IMR-90 (cell line): Measurements from ENCODE around the gene HDAC10. TPM values are rescaled to one million over a fixed set of nuclear protein-coding genes. Genes with fewer than 3 reads are reported as not detected.

ENCODE experiments used
- ATAC-seq: fragments of 200-7000 bp; cut with Tn5 transposase; 2 replicates; pipeline ENCODE4 v1.9.1; 2020; ENCODE audit warnings: low read depth, mild to moderate bottlenecking, moderate library complexity
- BruUV-seq: library from RNA; stranded (reverse); fragments of 400-500 nt; replicated peaks from 2 replicates; lab custom pipeline; 2021; lab: Mats Ljungman, UMichigan
- CTCF ChIA-PET: fragments of 300-600 bp; formaldehyde crosslinking; extraction: SDS; loops from one replicate; lab custom pipeline; 2021; ENCODE audit warnings: antibody characterized with exemption; lab: Yijun Ruan, JAX
- POLR2A ChIA-PET: fragments of 300-600 bp; sonication (Branson Sonifier 250); formaldehyde crosslinking; loops from one replicate; lab custom pipeline; 2022; ENCODE audit warnings: antibody characterized with exemption; ENCODE audit not compliant: unreplicated experiment; lab: Charles Lee
- DNase-seq: peaks from one replicate; pipeline ENCODE4 v3.0.0; 2013
- H2AFZ ChIP-seq: replicated peaks from 2 replicates; pipeline ENCODE3; 2013; ENCODE audit warnings: low read length, mild to moderate bottlenecking; ENCODE audit not compliant: poor library complexity
- H2AK5ac ChIP-seq: 2 replicates; pipeline ENCODE4 v1.6.1; 2013; ENCODE audit warnings: low read depth, low read length, inconsistent platforms
- H2AK9ac ChIP-seq: replicated peaks from 2 replicates; pipeline ENCODE3; 2013; ENCODE audit warnings: mild to moderate bottlenecking, low read depth, low read length, moderate library complexity; ENCODE audit not compliant: poor library complexity
- H2BK120ac ChIP-seq: 2 replicates; pipeline ENCODE4 v1.6.1; 2013; ENCODE audit warnings: low read depth, low read length, inconsistent platforms
- H2BK15ac ChIP-seq: 3 replicates; pipeline ENCODE4 v1.6.1; 2013; ENCODE audit warnings: low read depth, low read length, inconsistent platforms
- H2BK20ac ChIP-seq: 2 replicates; pipeline ENCODE4 v1.6.1; 2013; ENCODE audit warnings: low read depth, mild to moderate bottlenecking, inconsistent platforms, low read length, moderate library complexity
- H2BK5ac ChIP-seq: 2 replicates; pipeline ENCODE4 v1.6.1; 2013; ENCODE audit warnings: mild to moderate bottlenecking, low read depth, low read length, inconsistent platforms; ENCODE audit not compliant: poor library complexity, severe bottlenecking
- H3K14ac ChIP-seq: replicated peaks from 2 replicates; pipeline ENCODE4 v1.6.1; 2013; ENCODE audit warnings: low read depth, low read length, inconsistent platforms
- H3K18ac ChIP-seq: 2 replicates; pipeline ENCODE4 v1.6.1; 2013; ENCODE audit warnings: low read depth, low read length, control low read depth
- H3K23ac ChIP-seq: 2 replicates; pipeline ENCODE4 v1.6.1; 2013; ENCODE audit warnings: low read depth, low read length, inconsistent platforms
- H3K27ac ChIP-seq: 2 replicates; pipeline ENCODE4 v1.5.1; 2013; ENCODE audit warnings: mild to moderate bottlenecking, control low read depth, low read length; ENCODE audit not compliant: insufficient read depth
- H3K27me3 ChIP-seq: 2 replicates; pipeline ENCODE4 v1.6.1; 2013; ENCODE audit warnings: low read length; ENCODE audit not compliant: control insufficient read depth, insufficient read depth
- H3K36me3 ChIP-seq: 2 replicates; pipeline ENCODE4 v1.6.1; 2013; ENCODE audit warnings: low read length, mixed read lengths; ENCODE audit not compliant: control insufficient read depth, insufficient read depth
- H3K4ac ChIP-seq: 2 replicates; pipeline ENCODE4 v1.6.1; 2013; ENCODE audit warnings: low read depth, low read length, inconsistent platforms
- H3K4me1 ChIP-seq: 2 replicates; pipeline ENCODE4 v1.6.1; 2013; ENCODE audit warnings: low read length, mixed read lengths; ENCODE audit not compliant: control insufficient read depth, insufficient read depth
- H3K4me2 ChIP-seq: 2 replicates; pipeline ENCODE4 v1.6.1; 2013; ENCODE audit warnings: low read depth, mild to moderate bottlenecking, control low read depth, low read length, moderate library complexity
- H3K4me3 ChIP-seq: 2 replicates; pipeline ENCODE4 v1.5.1; 2013; ENCODE audit warnings: low read depth, mild to moderate bottlenecking, control low read depth, low read length, moderate library complexity; ENCODE audit not compliant: insufficient read depth
- H3K56ac ChIP-seq: 2 replicates; pipeline ENCODE4 v1.6.1; 2013; ENCODE audit warnings: low read length, inconsistent platforms; ENCODE audit not compliant: insufficient read depth; ENCODE audit errors: extremely low read depth
- H3K79me1 ChIP-seq, 2 experiments: 2 replicates each; pipeline ENCODE4 v1.6.1; 2013; ENCODE audit warnings: low read length in 2 of 2, inconsistent platforms in 1 of 2, low read depth in 1 of 2
- H3K9ac ChIP-seq: 2 replicates; pipeline ENCODE4 v1.6.1; 2013; ENCODE audit warnings: low read depth, low read length, control low read depth
- H3K9me1 ChIP-seq: 2 replicates; pipeline ENCODE4 v1.6.1; 2013; ENCODE audit warnings: low read length, inconsistent platforms; ENCODE audit not compliant: insufficient read depth
- H3K9me3 ChIP-seq: 2 replicates; pipeline ENCODE4 v1.6.1; 2013; ENCODE audit warnings: low read length; ENCODE audit not compliant: control insufficient read depth, insufficient read depth
- H4K20me1 ChIP-seq: 2 replicates; pipeline ENCODE4 v1.6.1; 2013; ENCODE audit warnings: low read length, inconsistent platforms; ENCODE audit not compliant: insufficient read depth
- H4K5ac ChIP-seq: 2 replicates; pipeline ENCODE4 v1.6.1; 2013; ENCODE audit warnings: mild to moderate bottlenecking, low read depth, low read length, control low read depth
- H4K8ac ChIP-seq, 2 experiments: 2 replicates each; pipeline ENCODE4 v1.6.1; 2013; ENCODE audit warnings: low read depth in 2 of 2, low read length in 2 of 2, control low read depth in 1 of 2, inconsistent platforms in 1 of 2
- H4K91ac ChIP-seq: 2 replicates; pipeline ENCODE4 v1.6.1; 2013; ENCODE audit warnings: low read depth, low read length, inconsistent platforms; ENCODE audit not compliant: insufficient read depth
- CTCF ChIP-seq: conservative IDR thresholded peaks from 2 replicates; pipeline ENCODE4 v1.5.1; 2012; ENCODE audit warnings: mild to moderate bottlenecking, low read depth, low read length, improper control_type of control experiment
- ELK1 ChIP-seq: fragments of 150-350 bp; IDR thresholded peaks from 2 replicates; pipeline ENCODE4 v1.6.1; 2016; ENCODE audit warnings: low read depth, mild to moderate bottlenecking, low read length, moderate library complexity, borderline replicate concordance
- MAZ ChIP-seq: IDR thresholded peaks from 2 replicates; pipeline ENCODE4 v1.6.1; 2012; ENCODE audit warnings: low read depth, mild to moderate bottlenecking, low read length, improper control_type of control experiment, moderate library complexity, borderline replicate concordance
- NFE2L2 ChIP-seq: fragments of 150-350 bp; IDR thresholded peaks from 2 replicates; pipeline ENCODE4 v1.6.1; 2016; ENCODE audit warnings: low read depth, mild to moderate bottlenecking, low read length
- RCOR1 ChIP-seq: IDR thresholded peaks from 2 replicates; pipeline ENCODE4 v1.6.1; 2012; ENCODE audit warnings: mild to moderate bottlenecking, low read length, improper control_type of control experiment; ENCODE audit not compliant: insufficient replicate concordance
- RFX5 ChIP-seq: IDR thresholded peaks from 2 replicates; pipeline ENCODE4 v1.8.0; 2012; ENCODE audit warnings: low read depth, mild to moderate bottlenecking, low read length, moderate library complexity
- SMC3 ChIP-seq: fragments of 150-350 bp; IDR thresholded peaks from 2 replicates; pipeline ENCODE4 v1.6.1; 2016; ENCODE audit warnings: low read depth, mild to moderate bottlenecking, antibody characterized with exemption, low read length, moderate library complexity
- USF2 ChIP-seq: fragments of 150-350 bp; IDR thresholded peaks from 2 replicates; pipeline ENCODE4 v1.6.1; 2017; ENCODE audit warnings: mild to moderate bottlenecking, antibody characterized with exemption, low read length, low read depth
- WGBS, 2 experiments: methylation state at CpG; one replicate each; pipeline versions ENCODE4 v1.1.5 to v1.1.7; 2013; ENCODE audit warnings: missing lambda C conversion rate in 2 of 2; ENCODE audit not compliant: insufficient read length in 1 of 2; ENCODE audit errors: extremely low coverage in 2 of 2; 5-methylcytosine and 5-hydroxymethylcytosine counted together
- dilution Hi-C: fragments of 300-500 bp; cut with HindIII; formaldehyde crosslinking; loops from one replicate; pipeline ENCODE4 v1.14.3; 2018; ENCODE audit warnings: low sequenced_read_pairs; ENCODE audit not compliant: unreplicated experiment
- in situ Hi-C: fragments of 300-500 bp; cut with MboI; formaldehyde crosslinking; loops from 3 replicates; pipeline ENCODE4 v1.14.3; 2019; ENCODE audit warnings: low sequenced_read_pairs, inconsistent platforms, mixed read lengths
- intact Hi-C: fragments of 100-400 bp; cut with micrococcal nuclease; formaldehyde crosslinking; loops from 2 replicates; pipeline ENCODE4 v1.10.0; 2022
- polyA plus RNA-seq, 3 experiments: library from polyadenylated mRNA; depleted of rRNA; stranded (reverse); fragments of >200 nt; gene quantifications; 2 replicates each; pipeline ENCODE4 v1.2.3, GENCODE V29; 2012; ENCODE audit warnings: low replicate concordance in 1 of 3
- total RNA-seq: library from RNA; depleted of rRNA; stranded (reverse); fragments of >200 nt; gene quantifications from 2 replicates; pipeline ENCODE4 v1.2.3, GENCODE V29; 2012

The HDAC10 gene
- total and polyA plus RNA-seq, 2 of the 4 experiments (the other 2 are of a cell fraction), result 3.9 to 35.7 TPM

- Histone ChIP-seq H4K20me1 (peaks cover 24% of the 10 kb centered on the region), H3K4me1 (no peaks in the 10 kb centered on the region), H4K91ac (no peak overlapping the region), H2AFZ (no peak overlapping the region), H3K56ac (no peak overlapping the region), H3K4me3 (no peak overlapping the region), H2AK5ac (no peak overlapping the region), H2BK20ac (no peak overlapping the region), H4K5ac (no peak overlapping the region), H2BK120ac (no peak overlapping the region), H3K9me1 (peaks cover 3% of the 10 kb centered on the region; the same call in 1 of the 2 replicates), H4K8ac (no peak overlapping the region), H2BK5ac (no peak overlapping the region), H3K18ac (no peak overlapping the region), H3K79me1 (peaks cover 4 to 19% of the 10 kb centered on the region in 2 experiments; a peak in 2 of 4 replicates), H3K14ac (no peak overlapping the region), H3K9me3 (no peaks in the 10 kb centered on the region), H3K9ac (no peak overlapping the region), H3K4ac (no peak overlapping the region), H2BK15ac (no peak overlapping the region), H3K4me2 (no peak overlapping the region), H3K23ac (no peak overlapping the region), H3K27ac (no peak overlapping the region), H3K36me3 (peaks cover 76% of the 10 kb centered on the region), H2AK9ac (no peak overlapping the region), H3K27me3 (no peaks in the 10 kb centered on the region)
- DNase-seq (no peak), ATAC-seq (no peak)
- 94% methylated on average over 3 of the region's 8 CpGs; no CpG with 5 or more reads in 1 of the 2 experiments for WGBS, 2 experiments
- ChIA-PET POLR2A (no interaction called here), CTCF (interaction anchor here (0.5 kb wide), 1 partner anchor 21 kb away, joined by 3 read pairs; no protein-coding TSS in a partner anchor)
- BruUV-seq, result no TSS peak
- intact Hi-C loops (no loop called here), in situ Hi-C loops (loop anchor here (25.0 kb wide), 1 partner anchor 410 kb away; no protein-coding TSS in a partner anchor), dilution Hi-C loops (no loop called here)
- TF ChIP-seq USF2, result no peak
- TF ChIP-seq NFE2L2, result no peak
- TF ChIP-seq RFX5, result no peak
- TF ChIP-seq MAZ, result no peak
- TF ChIP-seq SMC3, result no peak
- no peak for TF ChIP-seq ELK1
- TF ChIP-seq RCOR1, result no peak
- no peak for TF ChIP-seq CTCF
These were observed 28.6 kb downstream of the HDAC10 start for GRCh38 chr22:50222508-50222907.
